K562 (cell line): ENCODE measurements around the gene ATP9B. TPM values are rescaled to one million over a fixed set of nuclear protein-coding genes. Genes with fewer than 3 reads are reported as not detected.
A peak's percentile ranks its signal among the peaks of the same experiment; 100 is the strongest.

ENCODE experiments used
- ATAC-seq: fragments of 200-7000 bp; cut with Tn5 transposase; 3 replicates; pipeline ENCODE4 v1.9.1; 2020; ENCODE audit warnings: moderate library complexity
- BruUV-seq: library from RNA; stranded (reverse); fragments of 400-500 nt; replicated peaks from 2 replicates; lab custom pipeline; 2021; lab: Mats Ljungman, UMichigan
- CTCF ChIA-PET: fragments of 300-600 bp; formaldehyde crosslinking; extraction: SDS; loops from one replicate; lab custom pipeline; 2021; ENCODE audit warnings: low intra/inter-chr PET ratio; lab: Yijun Ruan, JAX
- POLR2A ChIA-PET: fragments of 300-600, 350-650 bp; sonication (Branson Sonifier 250); formaldehyde crosslinking; extraction: SDS; loops from one replicate; lab custom pipeline; 2021; ENCODE audit warnings: antibody characterized with exemption, inconsistent platforms; lab: Yijun Ruan, JAX
- DNase-seq, 4 experiments: peaks; one replicate each; pipeline versions ENCODE4 v3.0.0 to v3.0.0-alpha.2; 2011 to 2018; ENCODE audit warnings: low spot score in 3 of 4, mixed read lengths in 3 of 4; ENCODE audit errors: extremely low read depth in 1 of 4
- FAIRE-seq: peaks from 2 replicates; lab custom pipeline; 2011; peaks lifted over from hg19 to GRCh38; lab: Jason Lieb, UNC
- H2AFZ ChIP-seq: 2 replicates; pipeline ENCODE4 v1.6.0; 2011; ENCODE audit warnings: low read depth, low read length, control low read depth, inconsistent platforms
- H3K27ac ChIP-seq: fragments of 200-600 bp; 3 replicates; pipeline ENCODE4 v1.8.0; 2011; ENCODE audit warnings: low read depth, mild to moderate bottlenecking, control low read depth, inconsistent platforms, low read length, moderate library complexity, mixed read lengths; ENCODE audit errors: extremely low read depth
- H3K27me3 ChIP-seq, 2 experiments: fragments of 300-600 bp in 1 of 2; 2 replicates in 1 of 2; 3 replicates in 1 of 2; pipeline versions ENCODE4 v1.6.0 to v1.8.0; 2011; ENCODE audit warnings: inconsistent platforms in 2 of 2, low read length in 2 of 2, mild to moderate bottlenecking in 1 of 2, mixed read lengths in 1 of 2, moderate library complexity in 1 of 2; ENCODE audit not compliant: control insufficient read depth in 2 of 2, insufficient read depth in 2 of 2
- H3K36me3 ChIP-seq: fragments of 300-600 bp; 3 replicates; pipeline ENCODE4 v1.8.0; 2011; ENCODE audit warnings: mild to moderate bottlenecking, low read length, inconsistent platforms; ENCODE audit not compliant: control insufficient read depth, insufficient read depth
- H3K4me1 ChIP-seq, 2 experiments: fragments of 200-600 bp in 1 of 2; replicated peaks in 1 of 2; 2 replicates in 1 of 2; 3 replicates in 1 of 2; pipeline versions ENCODE4 v1.5.1 to v1.8.0; 2011; ENCODE audit warnings: inconsistent platforms in 2 of 2, low read length in 2 of 2, mild to moderate bottlenecking in 1 of 2, mixed read lengths in 1 of 2, moderate library complexity in 1 of 2; ENCODE audit not compliant: control insufficient read depth in 2 of 2, insufficient read depth in 2 of 2
- H3K4me2 ChIP-seq: 2 replicates; pipeline ENCODE4 v1.6.1; 2011; ENCODE audit warnings: low read length, control low read depth, inconsistent platforms, mixed read lengths; ENCODE audit not compliant: insufficient read depth
- H3K4me3 ChIP-seq: fragments of 200-600 bp; sonication (generic), shearing (Covaris generic); 2 replicates; pipeline ENCODE4 v1.5.1; 2016; ENCODE audit warnings: control low read depth, inconsistent platforms
- H3K79me2 ChIP-seq: fragments of 200-600 bp; 3 replicates; pipeline ENCODE4 v1.8.0; 2011; ENCODE audit warnings: low read length, inconsistent platforms; ENCODE audit not compliant: control insufficient read depth, insufficient read depth
- H3K9ac ChIP-seq, 2 experiments: 2 replicates each; pipeline versions ENCODE4 v1.6.0 to v1.6.1; 2011; ENCODE audit warnings: low read depth in 2 of 2, low read length in 2 of 2, control low read depth in 1 of 2, inconsistent platforms in 1 of 2, mild to moderate bottlenecking in 1 of 2, mixed read lengths in 1 of 2; ENCODE audit not compliant: insufficient read depth in 1 of 2
- H3K9me1 ChIP-seq: one replicate; pipeline ENCODE4 v1.6.0; 2011; ENCODE audit warnings: inconsistent platforms, mild to moderate bottlenecking, low read length, moderate library complexity; ENCODE audit not compliant: control insufficient read depth, insufficient read depth
- H3K9me3 ChIP-seq: replicated peaks from 2 replicates; pipeline ENCODE4 v1.5.1; 2011; ENCODE audit warnings: low read depth, low read length, inconsistent platforms; ENCODE audit not compliant: control insufficient read depth, insufficient read depth
- H4K20me1 ChIP-seq: replicated peaks from 2 replicates; pipeline ENCODE4 v1.6.1; 2011; ENCODE audit warnings: low read length, inconsistent platforms, mixed read lengths; ENCODE audit not compliant: control insufficient read depth, insufficient read depth
- ATF1 ChIP-seq, 2 experiments: fragments of 450-650 bp in 1 of 2; IDR thresholded peaks; 2 replicates each; pipeline ENCODE4 v1.6.1; 2016; ENCODE audit warnings: missing compliant biosample characterization in 1 of 2, missing genetic modification characterization in 1 of 2
- CBX8 ChIP-seq: fragments of 200-600 bp; sonication (generic); IDR thresholded peaks from 2 replicates; pipeline ENCODE4 v1.6.1; 2012; ENCODE audit warnings: borderline replicate concordance, mixed run types, low read depth, mild to moderate bottlenecking, moderate library complexity, mixed read lengths, low read length, control low read depth, inconsistent platforms; ENCODE audit not compliant: poor library complexity, severe bottlenecking; ENCODE audit errors: extremely low read depth
- ELF1 ChIP-seq: fragments of 200-800 bp; sonication (Bioruptor generic); IDR thresholded peaks from 2 replicates; pipeline ENCODE4 v1.6.1; 2016; ENCODE audit warnings: missing genetic modification characterization, missing compliant biosample characterization
- FOXA3 ChIP-seq, 2 experiments: fragments of 450-650 bp in 1 of 2; sonication (generic) in 1 of 2; formaldehyde crosslinking; IDR thresholded peaks in 1 of 2; conservative IDR thresholded peaks in 1 of 2; 2 replicates each; pipeline versions ENCODE4 v1.4.0 to v1.8.0; 2020 to 2022; ENCODE audit warnings: mild to moderate bottlenecking in 2 of 2, missing genetic modification reagents in 1 of 2
- HDAC2 ChIP-seq: fragments of 450-650 bp; IDR thresholded peaks from 2 replicates; pipeline ENCODE4 v1.6.1; 2016; ENCODE audit warnings: mild to moderate bottlenecking
- HMG20A ChIP-seq: fragments of 450-650 bp; formaldehyde crosslinking; conservative IDR thresholded peaks from 2 replicates; pipeline ENCODE4 v1.4.0; 2020; ENCODE audit warnings: mild to moderate bottlenecking, mixed read lengths
- HNRNPLL ChIP-seq: fragments of 200-400 bp; formaldehyde crosslinking; IDR thresholded peaks from 2 replicates; pipeline ENCODE4 v1.6.1; 2017; ENCODE audit warnings: low read length, low read depth, mild to moderate bottlenecking; ENCODE audit not compliant: poor library complexity, severe bottlenecking
- KAT7 ChIP-seq: sonication (generic); formaldehyde crosslinking; IDR thresholded peaks from 2 replicates; pipeline ENCODE4 v1.8.0; 2022; ENCODE audit warnings: missing genetic modification reagents, mild to moderate bottlenecking, borderline replicate concordance
- KLF10 ChIP-seq: fragments of 250-450 bp; sonication (Bioruptor Pico); IDR thresholded peaks from 2 replicates; pipeline ENCODE4 v1.6.1; 2021; ENCODE audit warnings: matching md5 sums
- MAFF ChIP-seq: IDR thresholded peaks from 2 replicates; pipeline ENCODE4 v1.6.1; 2012; ENCODE audit warnings: low read length, improper control_type of control experiment
- SREBF2 ChIP-seq: sonication (generic); formaldehyde crosslinking; IDR thresholded peaks from 2 replicates; pipeline ENCODE4 v1.4.0; 2020; ENCODE audit warnings: mild to moderate bottlenecking, missing genetic modification reagents
- ZFP30 ChIP-seq: fragments of 250-450 bp; sonication (Bioruptor Pico); IDR thresholded peaks from 2 replicates; pipeline ENCODE4 v1.8.0; 2022; ENCODE audit warnings: moderate library complexity, mild to moderate bottlenecking, inconsistent platforms, borderline replicate concordance
- ZNF707 ChIP-seq: fragments of 250-450 bp; sonication (Bioruptor Pico); conservative IDR thresholded peaks from 2 replicates; pipeline ENCODE4 v1.8.0; 2022; ENCODE audit warnings: inconsistent platforms, mild to moderate bottlenecking, moderate library complexity
- WGBS: fragments of 100-300 bp; shearing (Covaris generic); methylation state at CpG from one replicate; pipeline ENCODE4 v1.1.6; 2016; ENCODE audit warnings: low coverage, mixed read lengths; ENCODE audit not compliant: insufficient coverage; ENCODE audit errors: missing lambda C conversion rate; 5-methylcytosine and 5-hydroxymethylcytosine counted together
- in situ Hi-C: fragments of 300-500 bp; cut with MboI; formaldehyde crosslinking; loops from 4 replicates; pipeline ENCODE4 v1.15.0; 2018; ENCODE audit warnings: inconsistent platforms, mixed read lengths
- intact Hi-C: fragments of 100-400 bp; cut with micrococcal nuclease; formaldehyde crosslinking; loops from 2 replicates; pipeline ENCODE4 v1.14.2; 2022
- polyA plus RNA-seq, 8 experiments: library from polyadenylated mRNA; depleted of rRNA in 4 of 8; stranded (reverse) in 5 of 8; unstranded in 3 of 8; fragments of >200 nt; fragmentation: Nextera tagmentation in 2 of 8; fragmentation: Illumina TruSeq in 1 of 8; extraction: Ambion mirVana in 2 of 8; extraction: Trizol in 1 of 8; gene quantifications; 2 replicates each; pipeline versions ENCODE4 v1.2.1 to v1.2.3, GENCODE V29; 2011 to 2014; ENCODE audit warnings: inconsistent platforms in 1 of 8, missing spikeins in 1 of 8
- total RNA-seq, 7 experiments: library from RNA; depleted of rRNA in 6 of 7; stranded (reverse); fragments of >200 nt in 6 of 7; fragmentation: Illumina TruSeq in 2 of 7; extraction: Trizol in 2 of 7; gene quantifications; 2 replicates each; pipeline versions ENCODE4 v1.2.1 to v1.2.3, GENCODE V29; 2011 to 2021; ENCODE audit warnings: low replicate concordance in 1 of 7
- TF ChIP-seq, protein P1 (sequence below): fragments of 250-450 bp; sonication (Bioruptor Pico); IDR thresholded peaks from 2 replicates; pipeline ENCODE4 v1.9.0; 2021; ENCODE audit warnings: mild to moderate bottlenecking
- TF ChIP-seq, protein P2 (sequence below): fragments of 250-450 bp; sonication (Bioruptor Pico); IDR thresholded peaks from 2 replicates; pipeline ENCODE4 v1.5.0; 2022; ENCODE audit warnings: mild to moderate bottlenecking

Gene ATP9B
- total and polyA plus RNA-seq, 9 of the 15 experiments (the other 6 are each of a cell fraction or from before 2014, with no cell fraction given) = 0.66 to 13.2 (median 7.9) TPM

GRCh38 chr18:79156327-79156726 is 87.1 kb downstream of the ATP9B start:
- Histone ChIP-seq H3K4me2 (no peak overlapping the region), H3K9ac (no peak overlapping the region), H3K36me3 (peaks cover 5% of the 10 kb centered on the region; the same call in 1 of the 3 replicates), H3K4me3 (no peak overlapping the region), H3K9me1 (no peaks in the 10 kb centered on the region), H3K27ac (peak overlapping the region; percentile 42; the same call in 2 of the 3 replicates), H4K20me1 (no peaks in the 10 kb centered on the region), H3K4me1 (peaks cover 5 to 8% of the 10 kb centered on the region in 2 experiments; a peak in 4 of 5 replicates), H2AFZ (no peak overlapping the region; the same call in 1 of the 2 replicates), H3K9me3 (no peaks in the 10 kb centered on the region), H3K27me3 (no peaks in the 10 kb centered on the region), H3K79me2 (no peaks in the 10 kb centered on the region)
- BruUV-seq = no TSS peak
- POLR2A ChIA-PET = no interaction called here
- intact Hi-C loops (no loop called here), in situ Hi-C loops (no loop called here)
- WGBS = 62% methylated on average over 3 of the region's 4 CpGs
- DNase-seq (no peak), ATAC-seq (no peak), FAIRE-seq (no peak)
- no peak for TF ChIP-seq FOXA3 (CRISPR knock-in tag; conservative IDR thresholded peaks at IDR 0.05 in 1 of 2, IDR thresholded peaks at IDR 0.05 in 1 of 2)
- TF ChIP-seq ELF1 (tag) = peak; percentile 26; the same call in 1 of the 2 replicates
- TF ChIP-seq SREBF2 = no peak
- no peak for TF ChIP-seq MAFF
- CTCF ChIA-PET = no interaction called here

- H2AFZ ChIP-seq = no peak overlapping the region
- BruUV-seq = no TSS peak
- peaks cover 11% of the 10 kb centered on the region; the same call in 2 of the 3 replicates for H3K36me3 ChIP-seq
- intact Hi-C loops (no loop called here), in situ Hi-C loops (no loop called here)
- FAIRE-seq (no peak), DNase-seq (no peak), ATAC-seq (no peak)
- no peaks in the 10 kb centered on the region for H3K4me1 ChIP-seq
- no peak overlapping the region for H3K9ac ChIP-seq
- H3K9me1 ChIP-seq = no peaks in the 10 kb centered on the region
- H3K27ac ChIP-seq = no peak overlapping the region
- no peaks in the 10 kb centered on the region for H4K20me1 ChIP-seq
- H3K4me3 ChIP-seq = no peak overlapping the region
- H3K79me2 ChIP-seq = no peaks in the 10 kb centered on the region
- ChIA-PET POLR2A (no interaction called here), CTCF (no interaction called here)
- H3K4me2 ChIP-seq = no peak overlapping the region
- no CpG with 5 or more reads among the region's 1 CpG for WGBS
- no peaks in the 10 kb centered on the region for H3K27me3 ChIP-seq
- H3K9me3 ChIP-seq = no peaks in the 10 kb centered on the region
- TF ChIP-seq KLF10 (CRISPR knock-in tag) (no peak), HDAC2 (no peak), KAT7 (CRISPR knock-in tag) (no peak), ZFP30 (CRISPR knock-in tag) (no peak), CBX8 (no peak), HMG20A (CRISPR knock-in tag) (no peak), ZNF707 (CRISPR knock-in tag) (no peak), HNRNPLL (no peak), ATF1 (CRISPR knock-in tag; IDR thresholded peaks at IDR 0.05) (no peak), ATF1 (tag; IDR thresholded peaks at IDR 0.05) (no peak)
- TF ChIP-seq, protein P1, sequence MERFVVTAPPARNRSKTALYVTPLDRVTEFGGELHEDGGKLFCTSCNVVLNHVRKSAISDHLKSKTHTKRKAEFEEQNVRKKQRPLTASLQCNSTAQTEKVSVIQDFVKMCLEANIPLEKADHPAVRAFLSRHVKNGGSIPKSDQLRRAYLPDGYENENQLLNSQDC = no peak
- TF ChIP-seq, protein P2, sequence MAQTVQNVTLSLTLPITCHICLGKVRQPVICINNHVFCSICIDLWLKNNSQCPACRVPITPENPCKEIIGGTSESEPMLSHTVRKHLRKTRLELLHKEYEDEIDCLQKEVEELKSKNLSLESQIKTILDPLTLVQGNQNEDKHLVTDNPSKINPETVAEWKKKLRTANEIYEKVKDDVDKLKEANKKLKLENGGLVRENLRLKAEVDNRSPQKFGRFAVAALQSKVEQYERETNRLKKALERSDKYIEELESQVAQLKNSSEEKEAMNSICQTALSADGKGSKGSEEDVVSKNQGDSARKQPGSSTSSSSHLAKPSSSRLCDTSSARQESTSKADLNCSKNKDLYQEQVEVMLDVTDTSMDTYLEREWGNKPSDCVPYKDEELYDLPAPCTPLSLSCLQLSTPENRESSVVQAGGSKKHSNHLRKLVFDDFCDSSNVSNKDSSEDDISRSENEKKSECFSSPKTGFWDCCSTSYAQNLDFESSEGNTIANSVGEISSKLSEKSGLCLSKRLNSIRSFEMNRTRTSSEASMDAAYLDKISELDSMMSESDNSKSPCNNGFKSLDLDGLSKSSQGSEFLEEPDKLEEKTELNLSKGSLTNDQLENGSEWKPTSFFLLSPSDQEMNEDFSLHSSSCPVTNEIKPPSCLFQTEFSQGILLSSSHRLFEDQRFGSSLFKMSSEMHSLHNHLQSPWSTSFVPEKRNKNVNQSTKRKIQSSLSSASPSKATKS (CRISPR knock-in tag) = no peak
These were observed 95.5 kb downstream of the ATP9B start for GRCh38 chr18:79164706-79165105.
